CD14-positive monocyte (primary cell): ENCODE measurements around the gene HS3ST6. TPM values are rescaled to one million over a fixed set of nuclear protein-coding genes. Genes with fewer than 3 reads are reported as not detected.

Source experiments
- DNase-seq, 3 donors: peaks; one replicate each; pipeline ENCODE4 v3.0.0-alpha.2; 2011 to 2022
- H2AFZ ChIP-seq: 2 replicates; pipeline ENCODE4 v1.6.0; 2012; ENCODE audit warnings: mild to moderate bottlenecking, low read depth, low read length, inconsistent platforms; ENCODE audit not compliant: insufficient read depth, poor library complexity, severe bottlenecking
- H3K27ac ChIP-seq, 2 donors: 1 replicate in 1 of 2; 2 replicates in 1 of 2; pipeline ENCODE4 v1.5.1; 2012 to 2013; ENCODE audit warnings: low read length in 2 of 2, control low read depth in 1 of 2, inconsistent platforms in 1 of 2, low read depth in 1 of 2, mild to moderate bottlenecking in 1 of 2
- H3K27me3 ChIP-seq, 2 donors: one replicate each; pipeline versions ENCODE4 v1.6.0 to v1.6.1; 2011 to 2013; ENCODE audit warnings: low read length in 2 of 2; ENCODE audit not compliant: control insufficient read depth in 2 of 2, insufficient read depth in 2 of 2
- H3K36me3 ChIP-seq, 2 donors: replicated peaks in 1 of 2; 1 replicate in 1 of 2; 2 replicates in 1 of 2; pipeline versions ENCODE4 v1.5.1 to v1.6.1; 2012 to 2013; ENCODE audit warnings: low read length in 2 of 2, control low read depth in 1 of 2, inconsistent platforms in 1 of 2, mild to moderate bottlenecking in 1 of 2; ENCODE audit not compliant: insufficient read depth in 2 of 2, control insufficient read depth in 1 of 2
- H3K4me1 ChIP-seq, 2 donors: 1 replicate in 1 of 2; 2 replicates in 1 of 2; pipeline versions ENCODE4 v1.5.1 to v1.6.1; 2012 to 2013; ENCODE audit warnings: low read length in 2 of 2, control low read depth in 1 of 2, inconsistent platforms in 1 of 2, mild to moderate bottlenecking in 1 of 2, moderate library complexity in 1 of 2; ENCODE audit not compliant: insufficient read depth in 2 of 2, control insufficient read depth in 1 of 2
- H3K4me2 ChIP-seq: replicated peaks from 2 replicates; pipeline ENCODE3; 2012; ENCODE audit warnings: low read length, moderate library complexity, mild to moderate bottlenecking; ENCODE audit not compliant: poor library complexity, severe bottlenecking; ENCODE audit errors: extremely low read depth
- H3K4me3 ChIP-seq, 3 experiments: fragments of 200-600 bp in 1 of 3; sonication (generic) in 1 of 3; replicated peaks in 1 of 3; 1 replicate in 2 of 3; 2 replicates in 1 of 3; pipeline ENCODE4 v1.5.1; 2011 to 2013; ENCODE audit warnings: low read length in 3 of 3, mild to moderate bottlenecking in 3 of 3, control low read depth in 2 of 3, low read depth in 2 of 3, inconsistent platforms in 1 of 3, moderate library complexity in 1 of 3
- H3K79me2 ChIP-seq: 2 replicates; pipeline ENCODE4 v1.6.0; 2012; ENCODE audit warnings: mild to moderate bottlenecking, control low read depth, inconsistent platforms, low read length, moderate library complexity; ENCODE audit not compliant: insufficient read depth
- H3K9ac ChIP-seq: 2 replicates; pipeline ENCODE4 v1.6.0; 2017; ENCODE audit warnings: low read length, mild to moderate bottlenecking; ENCODE audit not compliant: insufficient read depth, poor library complexity, severe bottlenecking
- H3K9me3 ChIP-seq, 2 donors: replicated peaks in 1 of 2; 1 replicate in 1 of 2; 2 replicates in 1 of 2; pipeline versions ENCODE4 v1.5.1 to v1.6.1; 2012 to 2013; ENCODE audit warnings: low read length in 2 of 2, control low read depth in 1 of 2; ENCODE audit not compliant: control insufficient read depth in 1 of 2, insufficient read depth in 1 of 2
- H4K20me1 ChIP-seq: 2 replicates; pipeline ENCODE4 v1.6.0; 2012; ENCODE audit warnings: mild to moderate bottlenecking, low read length, control low read depth, moderate library complexity; ENCODE audit not compliant: insufficient read depth
- H3K27ac Mint-ChIP-seq, 7 donors: one replicate each; pipeline ENCODE4 v1.8.0; 2020; ENCODE audit warnings: mild to moderate bottlenecking in 7 of 7, mixed read lengths in 7 of 7, moderate library complexity in 6 of 7, inconsistent platforms in 2 of 7
- H3K27me3 Mint-ChIP-seq, 3 donors: one replicate each; pipeline ENCODE4 v1.8.0; 2021 to 2022; ENCODE audit warnings: low read depth in 3 of 3, mild to moderate bottlenecking in 3 of 3, mixed read lengths in 3 of 3, moderate library complexity in 3 of 3, inconsistent platforms in 1 of 3
- H3K36me3 Mint-ChIP-seq, 2 donors: one replicate each; pipeline ENCODE4 v1.8.0; 2020; ENCODE audit warnings: mixed read lengths in 2 of 2, inconsistent platforms in 1 of 2, mild to moderate bottlenecking in 1 of 2
- H3K4me1 Mint-ChIP-seq: one replicate; pipeline ENCODE4 v1.8.0; 2020; ENCODE audit warnings: mild to moderate bottlenecking, mixed read lengths
- H3K4me3 Mint-ChIP-seq, 2 donors: one replicate each; pipeline ENCODE4 v1.8.0; 2020; ENCODE audit warnings: mild to moderate bottlenecking in 2 of 2, mixed read lengths in 2 of 2, moderate library complexity in 1 of 2
- H3K9me3 Mint-ChIP-seq, 7 donors: one replicate each; pipeline ENCODE4 v1.8.0; 2020 to 2022; ENCODE audit warnings: mixed read lengths in 7 of 7, mild to moderate bottlenecking in 6 of 7, moderate library complexity in 6 of 7, inconsistent platforms in 2 of 7
- WGBS: methylation state at CpG from one replicate; pipeline ENCODE4 v1.1.5; 2013; ENCODE audit warnings: missing lambda C conversion rate; ENCODE audit not compliant: insufficient coverage; 5-methylcytosine and 5-hydroxymethylcytosine counted together
- intact Hi-C, 2 donors: fragments of 100-400 bp; cut with micrococcal nuclease; formaldehyde crosslinking; loops; one replicate each; pipeline versions ENCODE4 v1.15.0 to v1.15.1; 2023
- polyA plus RNA-seq, 3 donors: library from polyadenylated mRNA; depleted of rRNA in 1 of 3; unstranded in 2 of 3; stranded (reverse) in 1 of 3; fragments of 300-500 nt in 2 of 3; fragments of >200 nt in 1 of 3; fragmentation: Illumina TruSeq in 2 of 3; gene quantifications; 1 replicate in 2 of 3; 2 replicates in 1 of 3; pipeline ENCODE4 v1.2.3, GENCODE V29; 2012 to 2021
- TF ChIP-seq, protein P1 (sequence below): fragments of 200-600 bp; IDR thresholded peaks from one replicate; pipeline ENCODE4 v1.8.0; 2022; ENCODE audit warnings: antibody characterized with exemption, mild to moderate bottlenecking

The HS3ST6 gene
- polyA plus RNA-seq, 3 donors, result not detected

- peaks cover 0 to 6% of the 10 kb centered on the region in 2 donors for H3K9me3 ChIP-seq
- H3K27me3 Mint-ChIP-seq, result peaks cover 39 to 58% (median 54%) of the 10 kb centered on the region in 3 donors
- 43% methylated on average over 9 of the region's 15 CpGs for whole genome bisulfite sequencing
- no peak overlapping the region for H3K4me3 ChIP-seq
- H3K4me1 ChIP-seq, result no peaks in the 10 kb centered on the region
- no peak overlapping the region for H3K27ac ChIP-seq
- H3K36me3 Mint-ChIP-seq, result no peaks in the 10 kb centered on the region
- peaks cover 0 to 5% (median 0%) of the 10 kb centered on the region in 7 donors for H3K9me3 Mint-ChIP-seq
- intact Hi-C loops, result no loop called here
- no peak for DNase-seq
- H3K27ac Mint-ChIP-seq, result no peak overlapping the region
- H3K4me2 ChIP-seq, result no peak overlapping the region
- TF ChIP-seq, protein P1, sequence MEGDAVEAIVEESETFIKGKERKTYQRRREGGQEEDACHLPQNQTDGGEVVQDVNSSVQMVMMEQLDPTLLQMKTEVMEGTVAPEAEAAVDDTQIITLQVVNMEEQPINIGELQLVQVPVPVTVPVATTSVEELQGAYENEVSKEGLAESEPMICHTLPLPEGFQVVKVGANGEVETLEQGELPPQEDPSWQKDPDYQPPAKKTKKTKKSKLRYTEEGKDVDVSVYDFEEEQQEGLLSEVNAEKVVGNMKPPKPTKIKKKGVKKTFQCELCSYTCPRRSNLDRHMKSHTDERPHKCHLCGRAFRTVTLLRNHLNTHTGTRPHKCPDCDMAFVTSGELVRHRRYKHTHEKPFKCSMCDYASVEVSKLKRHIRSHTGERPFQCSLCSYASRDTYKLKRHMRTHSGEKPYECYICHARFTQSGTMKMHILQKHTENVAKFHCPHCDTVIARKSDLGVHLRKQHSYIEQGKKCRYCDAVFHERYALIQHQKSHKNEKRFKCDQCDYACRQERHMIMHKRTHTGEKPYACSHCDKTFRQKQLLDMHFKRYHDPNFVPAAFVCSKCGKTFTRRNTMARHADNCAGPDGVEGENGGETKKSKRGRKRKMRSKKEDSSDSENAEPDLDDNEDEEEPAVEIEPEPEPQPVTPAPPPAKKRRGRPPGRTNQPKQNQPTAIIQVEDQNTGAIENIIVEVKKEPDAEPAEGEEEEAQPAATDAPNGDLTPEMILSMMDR, result no peak
- H3K4me3 Mint-ChIP-seq, result no peak overlapping the region
- no peaks in the 10 kb centered on the region for H3K79me2 ChIP-seq
- H3K36me3 ChIP-seq, result no peaks in the 10 kb centered on the region
- peaks cover 15 to 41% of the 10 kb centered on the region in 2 donors for H3K27me3 ChIP-seq
- H3K4me1 Mint-ChIP-seq, result no peaks in the 10 kb centered on the region
- no peak overlapping the region for H2AFZ ChIP-seq
- no peak overlapping the region for H3K9ac ChIP-seq
- no peaks in the 10 kb centered on the region for H4K20me1 ChIP-seq
Measured at GRCh38 chr16:1914084-1914608, 4.1 kb downstream of the HS3ST6 start.

- no peak overlapping the region for H3K4me3 ChIP-seq
- Mint-ChIP-seq H3K9me3 (peaks cover 0 to 5% (median 0%) of the 10 kb centered on the region in 7 donors), H3K4me1 (no peaks in the 10 kb centered on the region), H3K27ac (no peak overlapping the region), H3K27me3 (peaks cover 37 to 57% (median 52%) of the 10 kb centered on the region in 3 donors), H3K4me3 (no peak overlapping the region), H3K36me3 (no peaks in the 10 kb centered on the region)
- DNase-seq, result no peak
- intact Hi-C loops, result no loop called here
- no peak overlapping the region for H3K27ac ChIP-seq
- H3K4me2 ChIP-seq, result no peak overlapping the region
- no peaks in the 10 kb centered on the region for H3K4me1 ChIP-seq
- H3K79me2 ChIP-seq, result no peaks in the 10 kb centered on the region
- H2AFZ ChIP-seq, result no peak overlapping the region
- peaks cover 10 to 36% of the 10 kb centered on the region in 2 donors for H3K27me3 ChIP-seq
- no peaks in the 10 kb centered on the region for H3K9me3 ChIP-seq
- 78% methylated on average over 8 of the region's 21 CpGs for WGBS
- H3K9ac ChIP-seq, result no peak overlapping the region
- TF ChIP-seq, protein P1, result no peak
- no peaks in the 10 kb centered on the region for H3K36me3 ChIP-seq
- no peaks in the 10 kb centered on the region for H4K20me1 ChIP-seq
Measured at GRCh38 chr16:1913327-1914083, 4.7 kb downstream of the HS3ST6 start.
